WERI-Rb-1 (cell line): Measurements from ENCODE around the gene KRT85.

ENCODE experiments used
- DNase-seq: peaks from one replicate; pipeline ENCODE4 v3.0.0-alpha.2; 2020
- H3K27ac ChIP-seq: fragments of 250-450 bp; sonication (Bioruptor Pico); 2 replicates; pipeline ENCODE4 v1.5.1; 2020; ENCODE audit warnings: mild to moderate bottlenecking, moderate library complexity
- H3K27me3 ChIP-seq: fragments of 250-450 bp; sonication (Bioruptor Pico); 2 replicates; pipeline ENCODE4 v1.5.1; 2021; ENCODE audit warnings: mild to moderate bottlenecking, low read depth, moderate library complexity; ENCODE audit not compliant: insufficient read depth, severe bottlenecking
- H3K36me3 ChIP-seq: fragments of 250-450 bp; sonication (Bioruptor Pico); 2 replicates; pipeline ENCODE4 v1.5.1; 2020; ENCODE audit warnings: mild to moderate bottlenecking, moderate library complexity
- H3K4me3 ChIP-seq: 2 replicates; pipeline ENCODE4 v1.5.1; 2011; ENCODE audit warnings: low read depth, mild to moderate bottlenecking, control low read depth, low read length
- H3K9me3 ChIP-seq: fragments of 250-450 bp; sonication (Bioruptor Pico); 2 replicates; pipeline ENCODE4 v1.5.1; 2021; ENCODE audit warnings: mild to moderate bottlenecking, moderate library complexity; ENCODE audit not compliant: severe bottlenecking
- CTCF ChIP-seq: IDR thresholded peaks from 2 replicates; pipeline ENCODE4 v1.5.1; 2011; ENCODE audit warnings: low read depth, mild to moderate bottlenecking, control low read depth, inconsistent platforms, low read length

KRT85 gene

GRCh38 chr12:52362118-52362726 is 5.1 kb downstream of the KRT85 start:
- H3K9me3 ChIP-seq = no peaks in the 10 kb centered on the region
- no peak overlapping the region for H3K4me3 ChIP-seq
- peak; percentile 48 for TF ChIP-seq CTCF
- peaks cover 6% of the 10 kb centered on the region for H3K27me3 ChIP-seq
- H3K27ac ChIP-seq = no peak overlapping the region
- no peaks in the 10 kb centered on the region for H3K36me3 ChIP-seq
- peak; percentile 23 for DNase-seq

- TF ChIP-seq CTCF = no peak
- no peak overlapping the region for H3K27ac ChIP-seq
- no peaks in the 10 kb centered on the region for H3K9me3 ChIP-seq
Measured at GRCh38 chr12:52361553-52361952, 5.7 kb downstream of the KRT85 start.

GRCh38 chr12:52360663-52361271 is 6.5 kb downstream of the KRT85 start:
- TF ChIP-seq CTCF = no peak
- H3K36me3 ChIP-seq = no peaks in the 10 kb centered on the region
- H3K4me3 ChIP-seq = no peak overlapping the region
- DNase-seq = no peak
- peaks cover 6% of the 10 kb centered on the region for H3K27me3 ChIP-seq
- no peak overlapping the region for H3K27ac ChIP-seq
- no peaks in the 10 kb centered on the region for H3K9me3 ChIP-seq

More at GRCh38 chr12:52361553-52361952, 5.7 kb downstream of the KRT85 start:
- no peak for DNase-seq
- no peak overlapping the region for H3K4me3 ChIP-seq
- H3K36me3 ChIP-seq = no peaks in the 10 kb centered on the region
- H3K27me3 ChIP-seq = peaks cover 6% of the 10 kb centered on the region

GRCh38 chr12:52360106-52360662 is 7.1 kb downstream of the KRT85 start:
- H3K27ac ChIP-seq = no peak overlapping the region
- TF ChIP-seq CTCF = no peak
- H3K27me3 ChIP-seq = peaks cover 6% of the 10 kb centered on the region
- H3K36me3 ChIP-seq = no peaks in the 10 kb centered on the region
- H3K9me3 ChIP-seq = no peaks in the 10 kb centered on the region
- no peak for DNase-seq
- H3K4me3 ChIP-seq = no peak overlapping the region

GRCh38 chr12:52359621-52360061 is 7.6 kb downstream of the KRT85 start:
- no peak for TF ChIP-seq CTCF
- H3K27me3 ChIP-seq = peaks cover under 1% of the 10 kb centered on the region
- H3K9me3 ChIP-seq = no peaks in the 10 kb centered on the region
- DNase-seq = no peak
- H3K36me3 ChIP-seq = no peaks in the 10 kb centered on the region
- H3K4me3 ChIP-seq = no peak overlapping the region
- H3K27ac ChIP-seq = no peak overlapping the region
